ENCODE results near the gene APOL3.
A peak's percentile ranks its signal among the peaks of the same experiment; 100 is the strongest.

DNA sequence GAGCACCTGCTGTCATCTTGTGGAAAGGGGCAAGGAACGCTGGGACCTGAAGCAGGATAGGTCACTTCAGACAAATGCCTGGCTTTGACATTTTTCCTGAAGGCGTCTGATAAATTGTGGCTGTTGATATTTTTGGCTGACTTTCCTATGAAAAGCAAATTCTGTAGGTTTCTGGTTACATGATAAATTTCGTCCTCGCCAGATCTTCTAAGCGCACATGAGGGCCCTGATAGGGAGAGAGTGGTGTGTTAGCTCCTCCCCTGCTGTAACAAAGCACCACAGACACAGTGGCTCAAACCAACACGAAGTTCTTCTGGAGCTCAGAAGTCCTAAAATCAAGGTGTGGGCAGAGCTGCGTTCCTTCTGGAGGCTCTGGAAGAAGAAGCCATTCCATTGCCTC, 21.5 kb upstream of the APOL3 start:
- TF ChIP-seq POLR2A (IDR thresholded peaks at IDR 0.05; ENCODE audit: low read length) (peak; percentile 15), GATA1 (IDR thresholded peaks at IDR 0.05; ENCODE audit: low read depth, low read length) (no peak)
